KBM-7 (cell line): ENCODE measurements around the gene CCDC192.

Experiments used
- DNase-seq: peaks from one replicate; pipeline ENCODE4 v3.0.0-alpha.2; 2015
- in situ Hi-C: fragments of 300-500 bp; cut with MboI; formaldehyde crosslinking; loops from 2 replicates; pipeline ENCODE4 v1.14.3; 2020; ENCODE audit warnings: low sequenced_read_pairs, low pct_unique_long_range_greater_than_20kb, mixed read lengths

The CCDC192 gene

DNA sequence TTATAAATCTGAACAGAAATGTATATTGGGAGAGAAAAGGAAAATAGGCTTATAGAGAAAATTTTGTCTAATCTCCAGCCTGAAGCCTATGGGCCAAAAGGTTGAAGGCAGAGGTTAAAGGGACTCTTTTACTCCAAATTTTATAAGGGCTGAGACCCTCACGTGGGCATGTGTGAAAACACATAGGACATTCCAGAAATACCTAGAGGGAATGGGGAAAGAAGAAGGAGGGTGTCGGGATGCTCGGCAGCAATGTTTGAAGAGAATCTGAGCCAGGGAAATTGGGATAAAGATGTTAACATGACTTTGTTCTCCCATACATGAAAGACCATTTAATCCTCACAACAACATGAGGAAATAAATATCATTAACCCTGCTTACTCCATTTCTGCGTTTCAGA is 278.3 kb downstream of the CCDC192 start:
- DNase-seq, result no peak
- in situ Hi-C loops, result no loop called here

DNA sequence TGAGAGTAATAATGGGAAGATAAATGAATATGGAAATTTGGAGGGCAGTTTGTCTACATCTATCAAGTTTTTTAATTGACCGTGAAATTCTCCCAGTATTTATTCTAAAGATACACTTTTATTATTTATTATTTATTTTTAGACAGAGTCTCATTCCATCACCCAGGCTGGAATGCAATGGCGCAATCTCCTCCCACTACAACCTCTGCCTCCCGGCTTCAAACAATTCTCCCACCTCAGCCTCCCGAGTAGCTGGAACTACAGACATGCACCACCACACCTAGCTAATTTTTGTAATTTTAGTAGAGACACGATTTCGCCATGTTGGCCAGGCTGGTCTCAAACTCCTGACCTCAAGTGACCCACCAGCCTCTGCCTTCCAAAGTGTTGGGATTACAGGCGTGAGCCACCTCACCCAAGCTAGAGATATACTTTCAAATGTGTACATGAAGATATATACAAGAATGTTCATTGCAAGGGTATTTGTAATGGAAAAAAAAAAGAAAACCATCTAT is 282.7 kb downstream of the CCDC192 start:
- DNase-seq, result no peak
- in situ Hi-C loops, result no loop called here

DNA sequence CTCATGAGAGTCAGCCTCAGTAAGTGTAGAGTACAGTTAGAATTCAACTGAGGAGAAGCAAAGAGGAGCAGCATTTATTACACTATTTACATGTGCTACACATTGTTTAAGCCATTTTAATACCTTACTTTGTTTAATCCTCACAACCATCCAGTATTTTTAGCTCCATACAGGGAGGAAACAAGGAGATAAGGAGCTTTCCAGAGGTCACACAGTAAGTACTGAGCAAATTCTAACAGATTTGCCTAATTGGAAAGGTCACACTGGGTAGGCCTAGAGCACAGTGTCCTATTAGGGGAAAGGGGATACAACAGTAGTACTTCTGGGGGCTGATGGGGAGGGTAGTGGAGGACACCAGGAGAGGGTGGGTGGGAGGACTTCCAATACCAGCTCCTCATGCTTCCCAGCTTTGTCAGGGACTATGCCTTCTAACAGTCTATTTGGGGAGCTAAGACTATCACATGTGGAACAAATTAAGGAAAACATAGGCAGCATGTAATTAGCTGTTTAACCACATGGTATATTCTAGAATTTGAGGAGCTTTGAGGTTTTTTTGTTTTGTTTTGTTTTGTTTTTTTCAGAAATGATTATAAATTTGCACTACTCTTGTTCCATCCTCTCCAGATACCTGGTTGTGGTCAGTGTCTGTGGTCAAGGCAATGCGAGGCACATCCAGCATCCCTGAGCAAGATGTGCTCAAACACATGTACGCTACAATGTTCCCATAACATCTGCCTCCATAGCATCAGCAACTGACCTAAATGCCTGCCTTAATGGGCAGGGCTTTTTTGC is 284.4 kb downstream of the CCDC192 start:
- DNase-seq, result no peak
- in situ Hi-C loops, result no loop called here

DNA sequence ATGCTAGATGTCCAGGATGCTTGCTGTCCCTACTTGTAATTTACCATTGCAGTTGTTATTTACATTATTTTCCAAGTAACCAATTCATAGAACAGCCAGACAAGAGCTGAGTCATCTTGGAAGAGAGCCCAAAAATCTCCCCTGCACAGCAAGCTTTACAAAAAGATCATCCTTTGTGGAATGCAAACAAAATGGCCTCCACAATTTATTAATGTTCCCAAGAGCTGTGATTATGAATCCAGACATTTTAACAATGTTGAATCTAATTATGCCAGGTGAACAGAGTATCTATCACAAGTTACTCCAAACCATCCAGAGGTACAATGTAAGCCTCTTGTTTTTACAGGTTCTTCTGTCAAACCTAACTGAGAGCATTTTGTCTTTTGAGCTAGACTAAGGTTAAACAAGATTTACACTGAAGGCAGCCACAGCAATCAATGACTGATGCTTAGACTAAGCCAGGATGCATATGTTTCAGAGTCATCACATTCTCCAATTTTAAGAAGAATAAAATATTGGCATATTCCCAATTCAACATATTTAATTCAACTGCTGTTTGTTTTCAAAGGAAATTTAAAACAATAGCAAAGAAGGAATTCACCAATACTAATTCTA is 285.1 kb downstream of the CCDC192 start:
- no peak for DNase-seq
- in situ Hi-C loops, result no loop called here
